ENCODE measurements around the gene CAV1. TPM values are rescaled to one million over a fixed set of nuclear protein-coding genes. Genes with fewer than 3 reads are reported as not detected.
"Not testable (repeated sequence)": the region's sequence is repeated elsewhere in the genome, so short reads cannot be mapped to it uniquely, and the experiment has no call there.

The CAV1 gene, protein sequence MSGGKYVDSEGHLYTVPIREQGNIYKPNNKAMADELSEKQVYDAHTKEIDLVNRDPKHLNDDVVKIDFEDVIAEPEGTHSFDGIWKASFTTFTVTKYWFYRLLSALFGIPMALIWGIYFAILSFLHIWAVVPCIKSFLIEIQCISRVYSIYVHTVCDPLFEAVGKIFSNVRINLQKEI
- total RNA-seq (2014; rRNA removed; shearing (Covaris generic)): 118 and 154 TPM in 2 replicates

DNA sequence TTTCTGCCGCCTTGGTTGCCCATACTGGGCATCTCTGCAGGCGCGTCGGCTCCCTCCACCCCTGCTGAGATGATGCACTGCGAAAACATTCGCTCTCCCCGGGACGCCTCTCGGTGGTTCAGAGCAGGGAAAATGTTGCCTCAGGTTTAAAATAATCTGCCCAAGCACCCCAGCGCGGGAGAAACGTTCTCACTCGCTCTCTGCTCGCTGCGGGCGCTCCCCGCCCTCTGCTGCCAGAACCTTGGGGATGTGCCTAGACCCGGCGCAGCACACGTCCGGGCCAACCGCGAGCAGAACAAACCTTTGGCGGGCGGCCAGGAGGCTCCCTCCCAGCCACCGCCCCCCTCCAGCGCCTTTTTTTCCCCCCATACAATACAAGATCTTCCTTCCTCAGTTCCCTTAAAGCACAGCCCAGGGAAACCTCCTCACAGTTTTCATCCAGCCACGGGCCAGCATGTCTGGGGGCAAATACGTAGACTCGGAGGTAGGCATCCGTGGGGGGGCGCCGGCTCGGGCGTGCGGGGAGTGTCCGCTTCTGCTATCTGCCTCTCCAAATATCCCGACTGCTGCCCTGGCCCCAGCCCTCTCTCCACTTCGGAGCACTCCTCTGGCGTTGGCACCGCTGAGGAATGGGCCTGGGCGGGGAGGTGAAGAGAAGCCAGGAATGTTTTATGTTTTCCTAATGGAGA, at the start of gene CAV1:
TSS of gene CAV1 (plus strand) at position 428 of the 689 bp plus-strand sequence. CDS start at position 455, 27 bp downstream.
- Histone ChIP-seq H3K9me3 (replicated peaks) (no peaks in the 10 kb centered on the region), H3K4me3 (peak within 1 kb of the TSS; percentile 57), H3K27me3 (replicated peaks) (no peaks in the 10 kb centered on the region), H3K36me3 (peaks cover 30% of the 10 kb centered on the region), H3K4me1 (replicated peaks) (peaks cover 66% of the 10 kb centered on the region), H3K27ac (peak within 1 kb of the TSS; percentile 81)
- DNase-seq (ENCODE audit: low read depth in 1 of 2, low spot score in 2 of 2): peak; percentile 94

DNA sequence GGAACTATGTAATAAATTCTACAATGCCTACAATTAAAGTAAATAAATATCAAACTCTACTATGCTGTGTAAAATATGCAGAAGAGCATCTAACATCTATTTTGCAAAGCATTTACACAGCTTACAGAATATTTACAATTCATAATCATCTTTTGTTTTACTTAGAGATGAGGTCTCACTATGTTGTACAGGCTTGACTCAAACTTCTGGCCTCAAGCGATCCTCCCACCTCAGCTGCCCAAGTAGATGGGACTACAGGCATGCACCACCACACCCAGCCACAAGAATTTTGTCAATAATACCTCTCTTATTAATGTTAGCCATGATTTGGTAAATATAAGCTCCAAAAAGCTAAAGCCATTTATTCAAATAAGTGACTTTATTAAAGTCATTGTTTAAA, 47.2 kb upstream of the CAV1 start:
- H3K36me3 ChIP-seq: no peaks in the 10 kb centered on the region
- no peak for DNase-seq (ENCODE audit: low read depth in 1 of 2, low spot score in 2 of 2)
- H3K4me1 ChIP-seq (replicated peaks): peaks cover 17% of the 10 kb centered on the region
- no peaks in the 10 kb centered on the region for H3K9me3 ChIP-seq (replicated peaks)
- no peak overlapping the region for H3K4me3 ChIP-seq
- H3K27ac ChIP-seq: peak overlapping the region; percentile 84
- no peaks in the 10 kb centered on the region for H3K27me3 ChIP-seq (replicated peaks)

DNA sequence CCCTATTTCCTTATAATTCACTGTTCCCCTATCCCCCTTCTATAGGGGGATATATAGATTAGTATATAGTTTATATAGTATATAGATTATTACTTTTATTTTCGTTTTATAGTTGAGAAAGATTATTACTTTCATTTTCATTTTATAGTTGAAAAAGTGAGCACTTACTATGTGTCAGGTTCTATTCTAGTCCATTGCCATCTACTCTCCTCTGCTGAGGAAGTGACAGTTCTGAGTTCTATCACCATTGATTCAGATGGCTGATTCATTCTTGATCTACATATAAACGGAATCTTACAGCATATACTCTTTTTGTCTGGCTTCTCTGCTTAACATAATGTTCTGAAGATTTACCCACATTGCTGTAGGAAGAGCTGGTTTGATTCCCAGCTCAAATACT, 46.0 kb upstream of the CAV1 start:
- Histone ChIP-seq H3K36me3 (no peaks in the 10 kb centered on the region), H3K4me3 (no peak overlapping the region), H3K4me1 (replicated peaks) (peaks cover 17% of the 10 kb centered on the region), H3K9me3 (replicated peaks) (no peaks in the 10 kb centered on the region), H3K27ac (0 out of 2 replicates have a peak overlapping the region, but pooled peaks have one; percentile 5), H3K27me3 (replicated peaks) (no peaks in the 10 kb centered on the region)
- DNase-seq (ENCODE audit: low read depth in 1 of 2, low spot score in 2 of 2): no peak

DNA sequence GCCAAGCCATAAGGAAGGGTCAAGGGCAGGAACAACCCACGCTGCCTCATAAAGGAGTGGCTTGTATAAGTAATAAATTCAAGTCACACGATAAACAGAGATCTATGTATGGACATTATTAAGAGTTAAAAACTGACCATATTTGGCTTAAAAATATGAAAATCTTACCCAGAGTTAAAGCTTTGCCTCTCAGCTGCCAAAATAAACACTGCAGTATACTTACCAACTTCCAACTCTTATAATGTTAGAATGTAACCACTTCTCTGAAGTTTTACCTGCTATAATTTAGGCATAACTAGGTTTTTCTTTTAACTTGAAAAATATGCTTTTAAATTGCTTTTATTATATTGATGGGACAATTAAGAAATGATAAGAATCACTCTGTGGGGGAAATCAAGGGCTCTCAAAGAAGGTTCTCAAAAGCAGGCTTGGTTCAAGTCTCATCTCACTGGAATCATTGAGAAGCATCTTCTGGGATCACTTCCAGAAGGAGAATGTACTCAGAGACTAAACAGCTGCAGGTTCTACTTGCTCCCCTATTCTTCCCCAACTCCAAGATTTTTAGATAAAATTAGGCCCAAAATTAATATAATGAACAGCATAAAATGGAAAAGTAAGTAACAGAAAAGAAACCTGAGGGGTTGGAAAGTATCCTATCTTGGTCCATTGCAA, 41.4 kb upstream of the CAV1 start:
- no peaks in the 10 kb centered on the region; the same call in 1 of the 2 replicates for H3K4me1 ChIP-seq (replicated peaks)
- H3K27ac ChIP-seq: no peak overlapping the region
- no peaks in the 10 kb centered on the region for H3K36me3 ChIP-seq
- H3K9me3 ChIP-seq (replicated peaks): no peaks in the 10 kb centered on the region
- no peak overlapping the region for H3K4me3 ChIP-seq
- no peaks in the 10 kb centered on the region for H3K27me3 ChIP-seq (replicated peaks)
- DNase-seq (ENCODE audit: low read depth in 1 of 2, low spot score in 2 of 2): no peak

DNA sequence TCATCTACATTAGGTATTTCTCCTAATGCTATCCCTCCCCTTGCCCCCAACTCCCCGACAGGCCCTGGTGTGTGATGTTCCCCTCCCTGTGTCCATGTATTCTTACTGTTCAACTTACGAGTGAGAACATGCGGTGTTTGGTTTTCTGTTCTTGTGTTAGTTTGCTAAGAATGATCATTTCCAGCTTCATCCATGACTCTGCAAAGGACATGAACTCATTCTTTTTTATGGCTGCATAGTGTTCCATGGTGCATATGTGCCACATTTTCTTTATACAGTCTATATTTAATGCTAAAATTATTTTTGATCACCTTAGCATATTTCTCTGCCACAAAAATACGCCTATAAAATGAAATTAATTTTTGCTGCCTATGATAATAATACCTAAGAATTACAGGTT, 40.4 kb upstream of the CAV1 start:
- H3K4me1 ChIP-seq (replicated peaks); H3K4me3 ChIP-seq; H3K9me3 ChIP-seq (replicated peaks); DNase-seq (ENCODE audit: low read depth in 1 of 2, low spot score in 2 of 2); H3K36me3 ChIP-seq; H3K27me3 ChIP-seq (replicated peaks); H3K27ac ChIP-seq: not testable (repeated sequence)

DNA sequence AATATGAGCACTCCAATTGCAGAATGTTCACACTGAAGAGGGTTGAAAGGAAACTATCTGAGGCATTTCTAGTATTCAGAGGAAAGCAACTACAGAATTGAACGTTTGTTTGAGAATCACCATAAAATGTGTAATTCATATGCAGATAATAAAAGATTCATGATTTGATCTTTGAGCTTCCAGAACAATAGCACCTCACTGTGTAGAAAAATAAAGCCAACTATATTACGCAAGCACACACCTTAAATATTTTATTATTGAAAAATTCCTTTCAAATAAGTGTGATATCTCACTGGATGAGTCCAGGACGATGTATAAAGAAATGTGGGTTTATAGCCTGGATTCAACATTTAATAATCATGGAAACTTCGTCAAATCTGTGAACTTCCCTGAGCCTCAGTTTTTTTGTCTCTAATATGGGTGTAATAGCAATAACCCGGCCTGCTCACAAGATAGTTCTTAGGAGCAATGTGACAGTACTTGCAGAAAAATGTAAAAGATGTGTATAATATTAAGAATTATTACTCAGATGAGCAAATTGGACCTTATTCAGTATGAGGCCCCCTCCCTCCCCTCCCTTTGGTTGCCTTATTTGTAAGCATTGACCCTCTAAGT, 36.8 kb upstream of the CAV1 start:
- no peaks in the 10 kb centered on the region for H3K9me3 ChIP-seq (replicated peaks)
- no peak overlapping the region for H3K4me3 ChIP-seq
- no peak for DNase-seq (ENCODE audit: low read depth in 1 of 2, low spot score in 2 of 2)
- H3K36me3 ChIP-seq: no peaks in the 10 kb centered on the region
- no peak overlapping the region for H3K27ac ChIP-seq
- no peaks in the 10 kb centered on the region for H3K27me3 ChIP-seq (replicated peaks)
- peaks cover 18% of the 10 kb centered on the region for H3K4me1 ChIP-seq (replicated peaks)

DNA sequence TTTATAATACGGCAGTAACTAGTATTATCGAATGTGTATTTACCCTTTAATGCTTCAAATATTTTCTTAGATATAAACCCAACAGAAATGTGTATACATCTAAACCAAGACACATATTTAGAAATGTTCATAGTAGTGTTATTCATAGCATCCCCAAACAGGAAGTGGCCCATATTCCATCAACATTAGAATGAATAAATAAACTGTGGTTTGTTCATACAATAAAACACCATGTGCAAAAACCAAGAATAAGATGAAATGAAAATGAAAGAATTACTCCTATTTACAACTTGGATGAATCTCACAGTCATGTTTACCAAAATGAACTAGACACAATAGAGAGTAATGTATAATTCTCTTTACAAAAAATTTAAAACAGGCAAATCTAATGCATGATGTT, 34.5 kb upstream of the CAV1 start:
- DNase-seq (ENCODE audit: low read depth in 1 of 2, low spot score in 2 of 2): peak in 1 of 2 experiments; percentile 69
- Histone ChIP-seq H3K4me1 (replicated peaks) (peaks cover 18% of the 10 kb centered on the region), H3K9me3 (replicated peaks) (no peaks in the 10 kb centered on the region), H3K4me3 (no peak overlapping the region), H3K27ac (no peak overlapping the region; the same call in 1 of the 2 replicates), H3K27me3 (replicated peaks) (no peaks in the 10 kb centered on the region), H3K36me3 (no peaks in the 10 kb centered on the region)

DNA sequence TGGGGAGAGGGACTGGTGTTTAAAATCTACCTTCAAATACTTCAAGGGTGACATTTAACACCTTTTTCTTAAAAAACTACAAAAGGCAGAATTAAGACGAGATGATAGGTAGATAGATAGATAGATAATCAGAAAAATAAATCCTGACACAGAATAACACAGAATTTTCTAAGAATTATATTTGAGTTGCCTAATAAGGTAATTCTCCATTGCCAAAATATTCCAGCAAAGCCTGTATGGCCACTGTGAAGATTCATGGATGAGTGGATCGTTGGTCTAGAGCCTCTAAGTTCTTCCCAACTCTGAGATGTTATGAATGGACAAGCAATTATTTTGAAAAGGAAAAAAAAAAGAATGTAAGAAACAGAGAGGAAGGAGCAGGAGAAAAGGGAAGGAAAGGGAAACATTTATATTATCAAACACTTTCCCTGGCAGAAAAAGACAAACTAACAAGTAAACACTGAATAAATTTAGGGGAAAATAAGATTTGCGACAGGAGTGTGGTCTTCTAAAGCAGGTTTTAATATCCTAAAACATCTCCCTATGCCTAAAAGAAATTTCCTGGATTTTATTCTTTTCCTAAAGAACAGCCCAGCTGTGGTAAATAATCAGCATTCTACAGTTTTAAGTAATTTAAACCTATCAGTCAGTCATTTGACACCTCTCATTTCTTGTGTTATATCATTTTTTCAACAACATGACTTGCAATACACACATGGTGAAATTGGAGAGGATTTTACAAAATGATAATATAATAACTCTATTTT, 32.8 kb upstream of the CAV1 start:
- Histone ChIP-seq H3K27ac (no peak overlapping the region), H3K4me3 (no peak overlapping the region), H3K4me1 (replicated peaks) (peaks cover 18% of the 10 kb centered on the region), H3K27me3 (replicated peaks) (no peaks in the 10 kb centered on the region), H3K36me3 (no peaks in the 10 kb centered on the region), H3K9me3 (replicated peaks) (no peaks in the 10 kb centered on the region)
- DNase-seq (ENCODE audit: low read depth in 1 of 2, low spot score in 2 of 2): no peak

DNA sequence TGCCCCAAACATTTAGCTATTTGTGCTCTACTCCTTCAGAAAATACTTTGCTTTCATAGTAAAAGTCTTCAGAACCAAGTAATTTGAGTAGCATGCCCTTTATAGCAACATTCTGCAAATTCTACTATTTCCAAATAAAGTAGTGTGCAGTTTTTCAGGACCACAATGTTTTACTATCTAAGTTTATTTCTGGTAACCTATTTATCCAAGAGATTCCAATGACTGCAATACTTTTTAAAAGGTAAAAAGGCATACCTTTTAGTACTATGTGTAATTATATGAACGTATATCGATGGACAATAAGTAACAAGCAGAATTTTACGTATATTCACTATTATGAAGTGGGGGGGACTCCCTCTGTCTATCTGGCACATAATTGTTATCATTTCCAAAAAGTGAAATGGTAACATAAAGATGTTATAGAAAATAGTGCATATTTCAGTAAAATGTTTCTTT, 32.2 kb upstream of the CAV1 start:
- DNase-seq (ENCODE audit: low read depth in 1 of 2, low spot score in 2 of 2): no peak
- Histone ChIP-seq H3K27ac (no peak overlapping the region), H3K4me1 (replicated peaks) (peaks cover 21% of the 10 kb centered on the region), H3K36me3 (no peaks in the 10 kb centered on the region), H3K27me3 (replicated peaks) (no peaks in the 10 kb centered on the region), H3K4me3 (no peak overlapping the region), H3K9me3 (replicated peaks) (no peaks in the 10 kb centered on the region)

DNA sequence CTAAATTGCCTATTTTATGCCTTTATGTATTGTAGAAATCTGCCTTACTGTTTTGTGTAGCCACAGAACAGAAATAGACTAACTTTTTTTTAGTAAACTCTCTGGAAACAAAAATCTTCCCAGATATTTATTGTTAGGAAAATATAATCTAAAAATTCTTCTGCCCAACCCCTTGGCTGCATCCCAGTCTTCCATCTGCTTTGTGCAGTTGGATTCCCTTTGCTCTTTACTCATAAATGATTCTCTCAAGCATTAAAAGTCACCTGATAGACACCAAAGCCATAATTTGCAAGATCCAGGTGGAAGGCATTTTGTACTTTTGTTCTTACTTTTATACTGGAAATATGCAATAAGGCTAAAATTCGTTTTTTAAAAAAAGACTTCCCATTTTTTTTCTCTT, 31.4 kb upstream of the CAV1 start:
- no peak overlapping the region for H3K27ac ChIP-seq
- DNase-seq (ENCODE audit: low read depth in 1 of 2, low spot score in 2 of 2): no peak
- H3K4me1 ChIP-seq (replicated peaks): peaks cover 26% of the 10 kb centered on the region
- no peak overlapping the region for H3K4me3 ChIP-seq
- no peaks in the 10 kb centered on the region for H3K9me3 ChIP-seq (replicated peaks)
- no peaks in the 10 kb centered on the region for H3K27me3 ChIP-seq (replicated peaks)
- no peaks in the 10 kb centered on the region for H3K36me3 ChIP-seq

DNA sequence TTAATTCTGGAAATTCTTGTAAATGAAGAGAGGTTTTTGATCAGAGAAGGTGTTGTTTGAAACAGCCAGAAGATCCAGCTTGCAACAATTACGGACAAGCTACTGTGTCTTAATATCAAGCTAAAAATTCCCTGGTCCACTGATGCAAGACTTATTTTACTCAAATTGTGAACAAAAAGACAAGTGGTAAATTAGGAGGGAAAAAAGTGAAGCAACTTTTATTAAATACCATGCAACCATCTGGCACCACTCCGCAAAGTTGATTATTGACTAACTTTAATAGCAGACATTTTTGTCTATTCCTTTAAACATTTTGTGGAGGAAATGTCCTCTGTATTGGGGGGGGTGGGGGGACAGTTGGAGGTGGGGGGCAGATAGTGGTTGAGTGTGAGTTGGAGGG, 30.4 kb upstream of the CAV1 start:
- H3K27ac ChIP-seq: no peak overlapping the region
- H3K9me3 ChIP-seq (replicated peaks): 0 out of 2 replicates have a peak, but pooled peaks cover 2% of the 10 kb centered on the region
- H3K4me3 ChIP-seq: no peak overlapping the region
- no peaks in the 10 kb centered on the region for H3K27me3 ChIP-seq (replicated peaks)
- no peaks in the 10 kb centered on the region for H3K36me3 ChIP-seq
- H3K4me1 ChIP-seq (replicated peaks): peaks cover 32% of the 10 kb centered on the region
- DNase-seq (ENCODE audit: low read depth in 1 of 2, low spot score in 2 of 2): no peak

DNA sequence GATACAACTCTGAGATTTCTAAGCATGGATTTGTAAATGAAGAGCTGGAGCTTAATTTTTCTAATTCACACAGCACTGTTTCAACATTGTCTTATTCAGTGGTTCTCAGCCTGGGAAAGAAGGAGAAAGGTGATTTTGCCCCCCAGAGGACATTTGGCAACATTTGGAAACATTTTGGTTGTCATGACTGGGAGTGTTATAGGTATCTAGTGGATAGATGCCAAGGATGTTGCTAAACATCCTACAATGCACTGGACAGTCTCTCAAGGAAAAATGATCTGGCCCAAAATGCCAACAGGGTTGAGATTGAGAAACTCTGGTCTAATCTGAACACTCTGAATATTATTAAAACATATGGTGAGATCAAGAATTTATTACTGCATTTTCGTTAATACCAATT, 29.1 kb upstream of the CAV1 start:
- DNase-seq (ENCODE audit: low read depth in 1 of 2, low spot score in 2 of 2): no peak

DNA sequence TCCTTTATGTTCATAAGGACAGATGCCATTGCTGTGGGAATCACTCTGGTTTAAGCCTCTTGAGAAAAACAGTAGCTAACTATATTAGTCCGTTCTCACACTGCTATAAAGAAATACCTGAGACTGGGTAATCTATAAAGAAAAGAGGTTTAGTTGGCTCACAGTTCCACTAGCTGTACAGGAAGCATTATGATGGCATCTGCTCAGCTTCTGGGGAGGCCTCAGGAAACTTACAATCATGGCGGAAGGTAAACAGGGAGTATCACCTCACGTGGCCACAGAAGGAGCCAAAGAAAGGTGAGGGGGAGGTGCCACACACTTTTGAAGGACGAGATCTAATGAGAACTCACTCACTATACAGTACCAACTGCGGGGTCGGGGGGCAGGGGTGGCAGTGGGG, 28.2 kb upstream of the CAV1 start:
- Histone ChIP-seq H3K9me3 (replicated peaks) (peaks cover 2% of the 10 kb centered on the region; the same call in 1 of the 2 replicates), H3K4me1 (replicated peaks) (peaks cover 34% of the 10 kb centered on the region), H3K27ac (no peak overlapping the region), H3K4me3 (no peak overlapping the region), H3K27me3 (replicated peaks) (no peaks in the 10 kb centered on the region), H3K36me3 (peaks cover 13% of the 10 kb centered on the region)
- no peak for DNase-seq (ENCODE audit: low read depth in 1 of 2, low spot score in 2 of 2)

More for the DNA sequence above, 29.1 kb upstream of the CAV1 start:
- no peak overlapping the region for H3K4me3 ChIP-seq
- peaks cover 2% of the 10 kb centered on the region; the same call in 1 of the 2 replicates for H3K9me3 ChIP-seq (replicated peaks)
- peaks cover 5% of the 10 kb centered on the region for H3K36me3 ChIP-seq
- H3K27ac ChIP-seq: no peak overlapping the region
- H3K27me3 ChIP-seq (replicated peaks): no peaks in the 10 kb centered on the region
- H3K4me1 ChIP-seq (replicated peaks): peaks cover 33% of the 10 kb centered on the region
